Prostate gland (tissue), 2 donors: ENCODE data around the gene RNU1-3.
"Not testable (repeated sequence)": the region's sequence is repeated elsewhere in the genome, so short reads cannot be mapped to it uniquely, and the experiment has no call there.

Experiments used
- CTCF ChIP-seq, 4 experiments: fragments of 200-600 bp in 2 of 4; fragments of 450-650 bp in 2 of 4; sonication (generic) in 2 of 4; IDR thresholded peaks; 1 replicate in 3 of 4; 2 replicates in 1 of 4; pipeline ENCODE4 v1.5.1; 2016 to 2019; ENCODE audit warnings: antibody characterized with exemption in 4 of 4, mild to moderate bottlenecking in 2 of 4, moderate library complexity in 2 of 4
- POLR2A ChIP-seq: fragments of 450-650 bp; IDR thresholded peaks from one replicate; pipeline ENCODE4 v1.6.1; 2016; ENCODE audit warnings: antibody characterized with exemption, mild to moderate bottlenecking

DNA sequence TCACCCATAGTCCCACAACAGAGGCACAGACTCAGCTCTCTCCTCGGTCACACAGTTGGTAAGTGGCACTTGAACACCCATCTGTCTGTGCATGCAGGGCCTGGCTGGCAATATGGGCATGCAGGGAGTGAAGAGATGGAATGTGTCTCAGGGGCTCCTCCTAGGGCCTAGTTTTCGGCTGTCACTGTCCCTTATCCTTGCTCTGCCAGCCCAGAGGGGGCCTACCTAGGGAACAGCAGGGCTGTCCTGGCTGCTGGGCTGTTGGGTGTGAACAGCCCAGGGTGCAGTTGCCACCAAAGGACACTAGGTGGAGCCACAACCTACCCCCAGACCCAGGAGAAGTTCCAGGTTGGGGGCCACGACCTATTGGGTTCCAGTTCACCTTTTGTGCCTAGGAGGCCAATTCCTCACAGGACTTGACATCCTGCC is 42.9 kb upstream of the RNU1-3 start:
- peak in 2 of 4 experiments; percentile 48 to 62 for TF ChIP-seq CTCF (IDR thresholded peaks at IDR 0.05)
- not testable (repeated sequence) for TF ChIP-seq POLR2A
